GM23338 (cell line): Measurements from ENCODE around the gene BMF. TPM values are rescaled to one million over a fixed set of nuclear protein-coding genes. Genes with fewer than 3 reads are reported as not detected.

ENCODE experiments used
- ATAC-seq: fragments of 200-7000 bp; cut with Tn5 transposase; 3 replicates; pipeline ENCODE4 v1.9.1; 2020
- DNase-seq: peaks from one replicate; pipeline ENCODE4 v3.0.0-alpha.2; 2015; ENCODE audit warnings: low spot score
- H2AFZ ChIP-seq: fragments of 200-600 bp; sonication (generic); 2 replicates; pipeline ENCODE4 v1.8.0; 2016; ENCODE audit warnings: antibody characterized with exemption, mild to moderate bottlenecking, moderate library complexity
- H3F3A ChIP-seq: fragments of 200-600 bp; sonication (generic); replicated peaks from 2 replicates; pipeline ENCODE4 v1.8.0; 2017; ENCODE audit warnings: antibody characterized with exemption, mixed run types, low read depth
- H3K27ac ChIP-seq: fragments of 200-600 bp; sonication (generic); 2 replicates; pipeline ENCODE4 v1.6.1; 2016; ENCODE audit warnings: low read depth
- H3K27me3 ChIP-seq: fragments of 200-600 bp; sonication (generic); 2 replicates; pipeline ENCODE4 v1.8.0; 2016; ENCODE audit warnings: mild to moderate bottlenecking, mixed run types, moderate library complexity; ENCODE audit not compliant: insufficient read depth
- H3K36me3 ChIP-seq: fragments of 200-600 bp; sonication (generic); 2 replicates; pipeline ENCODE4 v1.8.0; 2016; ENCODE audit warnings: mild to moderate bottlenecking; ENCODE audit not compliant: insufficient read depth
- H3K4me1 ChIP-seq: fragments of 200-600 bp; sonication (generic); 2 replicates; pipeline ENCODE4 v1.8.0; 2016; ENCODE audit warnings: mild to moderate bottlenecking, moderate library complexity; ENCODE audit not compliant: insufficient read depth
- H3K4me2 ChIP-seq: fragments of 200-600 bp; sonication (generic); 2 replicates; pipeline ENCODE4 v1.7.1; 2017; ENCODE audit warnings: mixed run types
- H3K4me3 ChIP-seq: fragments of 200-600 bp; sonication (generic); 2 replicates; pipeline ENCODE4 v1.6.1; 2016; ENCODE audit warnings: mixed run types
- H3K79me2 ChIP-seq: fragments of 200-600 bp; sonication (generic); replicated peaks from 2 replicates; pipeline ENCODE4 v1.8.0; 2017; ENCODE audit warnings: mild to moderate bottlenecking; ENCODE audit not compliant: insufficient read depth
- H3K9me2 ChIP-seq: fragments of 200-600 bp; sonication (generic); 2 replicates; pipeline ENCODE4 v1.8.0; 2017; ENCODE audit not compliant: insufficient read depth
- H4K20me1 ChIP-seq: fragments of 200-600 bp; sonication (generic); replicated peaks from 2 replicates; pipeline ENCODE4 v1.8.0; 2017; ENCODE audit warnings: mild to moderate bottlenecking; ENCODE audit not compliant: insufficient read depth
- H3K27ac Mint-ChIP-seq: 2 replicates; pipeline ENCODE4 v1.8.0; 2020; ENCODE audit warnings: inconsistent platforms, mild to moderate bottlenecking, moderate library complexity, mixed read lengths
- H3K27me3 Mint-ChIP-seq: 3 replicates; pipeline ENCODE4 v1.8.0; 2022; ENCODE audit warnings: low read depth, mild to moderate bottlenecking, moderate library complexity, mixed read lengths, inconsistent platforms; ENCODE audit not compliant: insufficient read depth, poor library complexity
- H3K36me3 Mint-ChIP-seq: 3 replicates; pipeline ENCODE4 v1.8.0; 2021; ENCODE audit warnings: low read depth, mild to moderate bottlenecking, inconsistent platforms, moderate library complexity, mixed read lengths
- H3K4me1 Mint-ChIP-seq: 3 replicates; pipeline ENCODE4 v1.8.0; 2020; ENCODE audit warnings: mild to moderate bottlenecking, inconsistent platforms, mixed read lengths
- H3K4me3 Mint-ChIP-seq: 3 replicates; pipeline ENCODE4 v1.8.0; 2021; ENCODE audit warnings: moderate library complexity, mild to moderate bottlenecking, inconsistent platforms, mixed read lengths
- H3K9me3 Mint-ChIP-seq: 3 replicates; pipeline ENCODE4 v1.8.0; 2020; ENCODE audit warnings: moderate library complexity, mild to moderate bottlenecking, inconsistent platforms, mixed read lengths
- EZH2 ChIP-seq: fragments of 200-600 bp; sonication (generic); IDR thresholded peaks from one replicate; pipeline ENCODE4 v1.8.0; 2017; ENCODE audit warnings: antibody characterized with exemption, mild to moderate bottlenecking, low read depth; ENCODE audit not compliant: unreplicated experiment
- JUNB ChIP-seq: IDR thresholded peaks from one replicate; pipeline ENCODE4 v1.6.1; 2016; ENCODE audit warnings: antibody characterized with exemption; ENCODE audit not compliant: unreplicated experiment
- NANOG ChIP-seq: IDR thresholded peaks from 2 replicates; pipeline ENCODE4 v1.6.1; 2016; ENCODE audit warnings: antibody characterized with exemption, borderline replicate concordance
- STAT1 ChIP-seq: IDR thresholded peaks from one replicate; pipeline ENCODE4 v1.6.1; 2016; ENCODE audit warnings: antibody characterized with exemption; ENCODE audit not compliant: unreplicated experiment
- ZNF331 ChIP-seq: fragments of 250-450 bp; sonication (Bioruptor Pico); IDR thresholded peaks from 2 replicates; pipeline ENCODE4 v1.5.0; 2020; ENCODE audit warnings: low read depth, mild to moderate bottlenecking, moderate library complexity
- polyA plus RNA-seq: library from polyadenylated mRNA; unstranded; fragments of >200 nt; fragmentation: Nextera tagmentation; extraction: Ambion mirVana; gene quantifications from 2 replicates; pipeline ENCODE4 v1.2.1, GENCODE V29; 2016
- total RNA-seq: library from RNA; depleted of rRNA; stranded (reverse); fragments of >200 nt; shearing (Covaris generic); gene quantifications from 2 replicates; pipeline ENCODE4 v1.2.3, GENCODE V29; 2014
- TF ChIP-seq, protein P1 (sequence below): IDR thresholded peaks from one replicate; pipeline ENCODE4 v1.6.1; 2018; ENCODE audit warnings: antibody characterized with exemption; ENCODE audit not compliant: unreplicated experiment
- TF ChIP-seq, protein P2 (sequence below): fragments of 250-450 bp; sonication (Bioruptor Pico); IDR thresholded peaks from 2 replicates; pipeline ENCODE4 v1.5.0; 2020; ENCODE audit warnings: mild to moderate bottlenecking, moderate library complexity
- TF ChIP-seq, protein P3 (sequence below): IDR thresholded peaks from 2 replicates; pipeline ENCODE4 v1.6.1; 2016; ENCODE audit warnings: antibody characterized with exemption

BMF gene
- total and polyA plus RNA-seq, 2 experiments from 2014 or later, result 2.0 to 20.3 TPM

DNA sequence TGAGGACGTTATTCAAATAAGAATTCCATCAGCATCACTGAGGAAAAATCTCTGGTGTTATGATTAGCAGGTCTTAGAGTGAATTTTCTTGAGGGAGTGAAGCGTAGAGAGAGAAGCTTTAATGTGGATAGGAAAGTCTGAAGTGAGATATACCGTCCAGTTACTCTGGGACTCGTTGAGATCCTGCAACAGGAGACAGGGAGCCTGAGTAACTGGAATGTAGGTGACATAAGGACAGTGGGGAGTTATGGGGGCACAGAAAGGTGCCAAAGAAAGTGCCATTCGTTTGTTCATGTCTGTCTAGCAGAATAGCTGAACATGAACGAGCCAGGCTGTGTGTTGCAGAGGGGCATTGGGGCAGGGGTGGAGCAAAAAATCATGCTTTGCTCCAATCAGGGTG is 42.8 kb upstream of the BMF start (continued):
- no peak for TF ChIP-seq EZH2
- TF ChIP-seq STAT1, result no peak
- TF ChIP-seq, protein P1, sequence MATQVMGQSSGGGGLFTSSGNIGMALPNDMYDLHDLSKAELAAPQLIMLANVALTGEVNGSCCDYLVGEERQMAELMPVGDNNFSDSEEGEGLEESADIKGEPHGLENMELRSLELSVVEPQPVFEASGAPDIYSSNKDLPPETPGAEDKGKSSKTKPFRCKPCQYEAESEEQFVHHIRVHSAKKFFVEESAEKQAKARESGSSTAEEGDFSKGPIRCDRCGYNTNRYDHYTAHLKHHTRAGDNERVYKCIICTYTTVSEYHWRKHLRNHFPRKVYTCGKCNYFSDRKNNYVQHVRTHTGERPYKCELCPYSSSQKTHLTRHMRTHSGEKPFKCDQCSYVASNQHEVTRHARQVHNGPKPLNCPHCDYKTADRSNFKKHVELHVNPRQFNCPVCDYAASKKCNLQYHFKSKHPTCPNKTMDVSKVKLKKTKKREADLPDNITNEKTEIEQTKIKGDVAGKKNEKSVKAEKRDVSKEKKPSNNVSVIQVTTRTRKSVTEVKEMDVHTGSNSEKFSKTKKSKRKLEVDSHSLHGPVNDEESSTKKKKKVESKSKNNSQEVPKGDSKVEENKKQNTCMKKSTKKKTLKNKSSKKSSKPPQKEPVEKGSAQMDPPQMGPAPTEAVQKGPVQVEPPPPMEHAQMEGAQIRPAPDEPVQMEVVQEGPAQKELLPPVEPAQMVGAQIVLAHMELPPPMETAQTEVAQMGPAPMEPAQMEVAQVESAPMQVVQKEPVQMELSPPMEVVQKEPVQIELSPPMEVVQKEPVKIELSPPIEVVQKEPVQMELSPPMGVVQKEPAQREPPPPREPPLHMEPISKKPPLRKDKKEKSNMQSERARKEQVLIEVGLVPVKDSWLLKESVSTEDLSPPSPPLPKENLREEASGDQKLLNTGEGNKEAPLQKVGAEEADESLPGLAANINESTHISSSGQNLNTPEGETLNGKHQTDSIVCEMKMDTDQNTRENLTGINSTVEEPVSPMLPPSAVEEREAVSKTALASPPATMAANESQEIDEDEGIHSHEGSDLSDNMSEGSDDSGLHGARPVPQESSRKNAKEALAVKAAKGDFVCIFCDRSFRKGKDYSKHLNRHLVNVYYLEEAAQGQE, result no peak

DNA sequence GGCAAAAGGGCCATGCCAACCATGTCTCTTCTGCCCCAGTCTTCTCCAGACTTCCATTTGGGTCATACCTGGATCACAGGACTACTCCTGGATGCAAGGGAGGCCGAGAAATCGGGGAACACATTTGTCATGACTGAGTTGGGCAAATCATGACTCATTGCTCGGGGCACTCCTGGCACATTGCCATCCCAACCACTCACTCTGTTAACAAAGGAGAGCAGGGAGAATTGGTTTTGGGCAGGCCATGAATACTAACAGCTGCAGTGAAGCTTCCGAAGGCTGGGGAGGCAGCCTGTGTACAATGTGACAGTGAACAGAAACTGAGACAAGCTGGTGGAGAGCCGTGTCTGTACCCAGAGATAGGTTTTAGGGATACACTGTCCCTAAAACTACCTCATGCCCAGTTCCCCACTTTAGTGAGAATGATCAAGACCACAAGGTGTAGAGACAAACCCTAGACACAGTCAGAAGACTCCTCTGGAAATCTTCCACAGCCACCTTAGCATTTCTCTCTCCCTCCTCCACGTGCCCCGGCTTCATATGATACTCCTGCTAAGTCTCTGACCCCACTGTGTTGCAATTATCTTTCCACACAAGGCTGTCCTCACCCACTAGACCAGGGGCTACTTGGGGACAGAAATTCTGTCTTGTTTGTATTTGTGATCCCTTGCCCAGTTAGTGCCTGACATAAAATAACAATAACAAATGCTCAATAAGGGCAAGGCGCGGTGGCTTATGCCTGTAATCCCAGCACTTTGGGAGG is 41.7 kb upstream of the BMF start:
- no peak overlapping the region for H3K27ac ChIP-seq
- DNase-seq, result no peak
- peaks cover 13% of the 10 kb centered on the region for H3K4me1 Mint-ChIP-seq
- H3K36me3 ChIP-seq, result no peaks in the 10 kb centered on the region
- H3K27ac Mint-ChIP-seq, result no peak overlapping the region
- 0 out of 2 replicates have a peak, but pooled peaks cover 8% of the 10 kb centered on the region for H3K4me1 ChIP-seq
- H3F3A ChIP-seq, result no peaks in the 10 kb centered on the region; the same call in 1 of the 2 replicates
- no peak overlapping the region for H3K4me3 Mint-ChIP-seq
- H3K79me2 ChIP-seq, result no peaks in the 10 kb centered on the region
- H3K27me3 ChIP-seq, result no peaks in the 10 kb centered on the region
- no peak overlapping the region for H3K4me2 ChIP-seq
- no peaks in the 10 kb centered on the region for H4K20me1 ChIP-seq
- no peak overlapping the region for H3K4me3 ChIP-seq
- no peaks in the 10 kb centered on the region for H3K36me3 Mint-ChIP-seq
- H3K27me3 Mint-ChIP-seq, result peaks cover 12% of the 10 kb centered on the region
- peak overlapping the region; percentile 56 for H2AFZ ChIP-seq
- ATAC-seq, result no peak
- H3K9me3 Mint-ChIP-seq, result no peaks in the 10 kb centered on the region; the same call in 2 of the 3 replicates
- H3K9me2 ChIP-seq, result peaks cover 5% of the 10 kb centered on the region; the same call in 1 of the 2 replicates
- TF ChIP-seq, protein P2, sequence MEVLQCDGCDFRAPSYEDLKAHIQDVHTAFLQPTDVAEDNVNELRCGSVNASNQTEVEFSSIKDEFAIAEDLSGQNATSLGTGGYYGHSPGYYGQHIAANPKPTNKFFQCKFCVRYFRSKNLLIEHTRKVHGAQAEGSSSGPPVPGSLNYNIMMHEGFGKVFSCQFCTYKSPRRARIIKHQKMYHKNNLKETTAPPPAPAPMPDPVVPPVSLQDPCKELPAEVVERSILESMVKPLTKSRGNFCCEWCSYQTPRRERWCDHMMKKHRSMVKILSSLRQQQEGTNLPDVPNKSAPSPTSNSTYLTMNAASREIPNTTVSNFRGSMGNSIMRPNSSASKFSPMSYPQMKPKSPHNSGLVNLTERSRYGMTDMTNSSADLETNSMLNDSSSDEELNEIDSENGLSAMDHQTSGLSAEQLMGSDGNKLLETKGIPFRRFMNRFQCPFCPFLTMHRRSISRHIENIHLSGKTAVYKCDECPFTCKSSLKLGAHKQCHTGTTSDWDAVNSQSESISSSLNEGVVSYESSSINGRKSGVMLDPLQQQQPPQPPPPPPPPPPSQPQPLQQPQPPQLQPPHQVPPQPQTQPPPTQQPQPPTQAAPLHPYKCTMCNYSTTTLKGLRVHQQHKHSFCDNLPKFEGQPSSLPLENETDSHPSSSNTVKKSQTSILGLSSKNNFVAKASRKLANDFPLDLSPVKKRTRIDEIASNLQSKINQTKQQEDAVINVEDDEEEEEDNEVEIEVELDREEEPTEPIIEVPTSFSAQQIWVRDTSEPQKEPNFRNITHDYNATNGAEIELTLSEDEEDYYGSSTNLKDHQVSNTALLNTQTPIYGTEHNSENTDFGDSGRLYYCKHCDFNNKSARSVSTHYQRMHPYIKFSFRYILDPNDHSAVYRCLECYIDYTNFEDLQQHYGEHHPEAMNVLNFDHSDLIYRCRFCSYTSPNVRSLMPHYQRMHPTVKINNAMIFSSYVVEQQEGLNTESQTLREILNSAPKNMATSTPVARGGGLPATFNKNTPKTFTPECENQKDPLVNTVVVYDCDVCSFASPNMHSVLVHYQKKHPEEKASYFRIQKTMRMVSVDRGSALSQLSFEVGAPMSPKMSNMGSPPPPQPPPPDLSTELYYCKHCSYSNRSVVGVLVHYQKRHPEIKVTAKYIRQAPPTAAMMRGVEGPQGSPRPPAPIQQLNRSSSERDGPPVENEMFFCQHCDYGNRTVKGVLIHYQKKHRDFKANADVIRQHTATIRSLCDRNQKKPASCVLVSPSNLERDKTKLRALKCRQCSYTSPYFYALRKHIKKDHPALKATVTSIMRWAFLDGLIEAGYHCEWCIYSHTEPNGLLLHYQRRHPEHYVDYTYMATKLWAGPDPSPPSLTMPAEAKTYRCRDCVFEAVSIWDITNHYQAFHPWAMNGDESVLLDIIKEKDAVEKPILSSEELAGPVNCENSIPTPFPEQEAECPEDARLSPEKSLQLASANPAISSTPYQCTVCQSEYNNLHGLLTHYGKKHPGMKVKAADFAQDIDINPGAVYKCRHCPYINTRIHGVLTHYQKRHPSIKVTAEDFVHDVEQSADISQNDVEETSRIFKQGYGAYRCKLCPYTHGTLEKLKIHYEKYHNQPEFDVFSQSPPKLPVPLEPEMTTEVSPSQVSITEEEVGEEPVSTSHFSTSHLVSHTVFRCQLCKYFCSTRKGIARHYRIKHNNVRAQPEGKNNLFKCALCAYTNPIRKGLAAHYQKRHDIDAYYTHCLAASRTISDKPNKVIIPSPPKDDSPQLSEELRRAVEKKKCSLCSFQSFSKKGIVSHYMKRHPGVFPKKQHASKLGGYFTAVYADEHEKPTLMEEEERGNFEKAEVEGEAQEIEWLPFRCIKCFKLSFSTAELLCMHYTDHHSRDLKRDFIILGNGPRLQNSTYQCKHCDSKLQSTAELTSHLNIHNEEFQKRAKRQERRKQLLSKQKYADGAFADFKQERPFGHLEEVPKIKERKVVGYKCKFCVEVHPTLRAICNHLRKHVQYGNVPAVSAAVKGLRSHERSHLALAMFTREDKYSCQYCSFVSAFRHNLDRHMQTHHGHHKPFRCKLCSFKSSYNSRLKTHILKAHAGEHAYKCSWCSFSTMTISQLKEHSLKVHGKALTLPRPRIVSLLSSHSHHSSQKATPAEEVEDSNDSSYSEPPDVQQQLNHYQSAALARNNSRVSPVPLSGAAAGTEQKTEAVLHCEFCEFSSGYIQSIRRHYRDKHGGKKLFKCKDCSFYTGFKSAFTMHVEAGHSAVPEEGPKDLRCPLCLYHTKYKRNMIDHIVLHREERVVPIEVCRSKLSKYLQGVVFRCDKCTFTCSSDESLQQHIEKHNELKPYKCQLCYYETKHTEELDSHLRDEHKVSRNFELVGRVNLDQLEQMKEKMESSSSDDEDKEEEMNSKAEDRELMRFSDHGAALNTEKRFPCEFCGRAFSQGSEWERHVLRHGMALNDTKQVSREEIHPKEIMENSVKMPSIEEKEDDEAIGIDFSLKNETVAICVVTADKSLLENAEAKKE (CRISPR knock-in tag), result no peak
- TF ChIP-seq, protein P3, sequence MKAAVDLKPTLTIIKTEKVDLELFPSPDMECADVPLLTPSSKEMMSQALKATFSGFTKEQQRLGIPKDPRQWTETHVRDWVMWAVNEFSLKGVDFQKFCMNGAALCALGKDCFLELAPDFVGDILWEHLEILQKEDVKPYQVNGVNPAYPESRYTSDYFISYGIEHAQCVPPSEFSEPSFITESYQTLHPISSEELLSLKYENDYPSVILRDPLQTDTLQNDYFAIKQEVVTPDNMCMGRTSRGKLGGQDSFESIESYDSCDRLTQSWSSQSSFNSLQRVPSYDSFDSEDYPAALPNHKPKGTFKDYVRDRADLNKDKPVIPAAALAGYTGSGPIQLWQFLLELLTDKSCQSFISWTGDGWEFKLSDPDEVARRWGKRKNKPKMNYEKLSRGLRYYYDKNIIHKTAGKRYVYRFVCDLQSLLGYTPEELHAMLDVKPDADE, result no peak
- no peak for TF ChIP-seq JUNB
- no peak for TF ChIP-seq ZNF331 (CRISPR knock-in tag)
- TF ChIP-seq, protein P1, result no peak
- TF ChIP-seq EZH2, result no peak
- no peak for TF ChIP-seq NANOG
